Measurements from ENCODE around the gene VSIG10L. TPM values are rescaled to one million over a fixed set of nuclear protein-coding genes. Genes with fewer than 3 reads are reported as not detected.

The VSIG10L gene
- total RNA-seq, 1 experiment from 2014 or later, result 3.3 TPM

DNA sequence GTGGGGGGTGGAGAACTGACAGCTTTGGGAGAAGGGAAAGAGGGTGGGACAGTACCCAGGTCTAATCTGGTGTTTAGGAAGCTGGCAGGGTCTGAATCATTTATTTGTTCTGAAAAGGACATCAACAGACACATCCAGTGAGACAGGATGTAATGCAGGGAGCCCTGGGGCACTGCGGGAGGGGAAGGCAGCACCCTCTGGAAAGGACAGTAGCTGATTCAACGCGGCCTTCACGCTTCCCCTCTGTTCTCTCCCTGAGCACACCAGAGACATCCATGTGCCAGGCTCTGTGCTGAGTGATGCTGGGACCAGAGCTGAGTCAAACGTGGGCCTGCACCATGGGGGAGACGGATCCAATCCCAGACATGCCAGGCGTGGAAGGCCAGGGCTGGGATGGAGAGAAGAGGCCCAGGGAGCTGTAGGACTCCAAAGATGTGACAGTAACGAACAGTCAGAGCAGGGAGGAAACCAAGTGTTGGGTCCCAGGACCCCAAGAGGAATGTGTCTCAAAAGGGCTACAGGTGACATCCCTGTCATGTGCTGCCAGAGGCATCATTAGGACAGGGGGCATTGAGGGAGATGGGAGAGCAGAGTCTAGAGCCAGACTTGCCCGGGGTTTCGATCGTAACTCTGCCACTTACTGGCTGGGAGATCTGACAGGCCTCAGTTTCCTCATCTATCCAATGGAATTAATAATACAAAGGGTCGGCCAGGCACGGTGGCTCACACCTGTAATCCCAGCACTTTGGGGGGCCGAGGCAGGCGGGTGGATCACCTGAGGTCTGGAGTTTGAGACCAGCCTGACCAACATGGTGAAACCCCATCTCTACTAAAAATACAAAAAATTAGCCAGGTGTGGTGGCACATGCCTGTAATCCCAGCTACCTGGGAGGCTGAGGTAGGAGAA, 22.5 kb upstream of the VSIG10L start:
- intact Hi-C loops (cut with micrococcal nuclease; ENCODE audit: unreplicated experiment), result no loop called here
- no peaks in the 10 kb centered on the region for H3K27me3 ChIP-seq (ENCODE audit: control insufficient read depth, insufficient read depth, low read length)
- TF ChIP-seq, protein P1, sequence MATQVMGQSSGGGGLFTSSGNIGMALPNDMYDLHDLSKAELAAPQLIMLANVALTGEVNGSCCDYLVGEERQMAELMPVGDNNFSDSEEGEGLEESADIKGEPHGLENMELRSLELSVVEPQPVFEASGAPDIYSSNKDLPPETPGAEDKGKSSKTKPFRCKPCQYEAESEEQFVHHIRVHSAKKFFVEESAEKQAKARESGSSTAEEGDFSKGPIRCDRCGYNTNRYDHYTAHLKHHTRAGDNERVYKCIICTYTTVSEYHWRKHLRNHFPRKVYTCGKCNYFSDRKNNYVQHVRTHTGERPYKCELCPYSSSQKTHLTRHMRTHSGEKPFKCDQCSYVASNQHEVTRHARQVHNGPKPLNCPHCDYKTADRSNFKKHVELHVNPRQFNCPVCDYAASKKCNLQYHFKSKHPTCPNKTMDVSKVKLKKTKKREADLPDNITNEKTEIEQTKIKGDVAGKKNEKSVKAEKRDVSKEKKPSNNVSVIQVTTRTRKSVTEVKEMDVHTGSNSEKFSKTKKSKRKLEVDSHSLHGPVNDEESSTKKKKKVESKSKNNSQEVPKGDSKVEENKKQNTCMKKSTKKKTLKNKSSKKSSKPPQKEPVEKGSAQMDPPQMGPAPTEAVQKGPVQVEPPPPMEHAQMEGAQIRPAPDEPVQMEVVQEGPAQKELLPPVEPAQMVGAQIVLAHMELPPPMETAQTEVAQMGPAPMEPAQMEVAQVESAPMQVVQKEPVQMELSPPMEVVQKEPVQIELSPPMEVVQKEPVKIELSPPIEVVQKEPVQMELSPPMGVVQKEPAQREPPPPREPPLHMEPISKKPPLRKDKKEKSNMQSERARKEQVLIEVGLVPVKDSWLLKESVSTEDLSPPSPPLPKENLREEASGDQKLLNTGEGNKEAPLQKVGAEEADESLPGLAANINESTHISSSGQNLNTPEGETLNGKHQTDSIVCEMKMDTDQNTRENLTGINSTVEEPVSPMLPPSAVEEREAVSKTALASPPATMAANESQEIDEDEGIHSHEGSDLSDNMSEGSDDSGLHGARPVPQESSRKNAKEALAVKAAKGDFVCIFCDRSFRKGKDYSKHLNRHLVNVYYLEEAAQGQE (IDR thresholded peaks at IDR 0.05; ENCODE audit: insufficient read depth in 1 of 2, low read depth in 2 of 2, low read length in 1 of 2), result no peak
- no peak for TF ChIP-seq POLR2AphosphoS5 (IDR thresholded peaks at IDR 0.05; ENCODE audit: low read depth, low read length)
- no peak for TF ChIP-seq SIN3A (IDR thresholded peaks at IDR 0.05; ENCODE audit: borderline replicate concordance, insufficient read depth, low read depth, low read length)
- no peak for ATAC-seq
- ChIA-PET CTCF (no interaction called here), POLR2A (no interaction called here)
- peaks cover 13% of the 10 kb centered on the region for H3K4me1 ChIP-seq (ENCODE audit: control insufficient read depth, insufficient read depth, low read length)
- DNase-seq (ENCODE audit: low read depth, low spot score), result no peak
- H3K36me3 ChIP-seq (ENCODE audit: control insufficient read depth, insufficient read depth, low read length), result peaks cover 8% of the 10 kb centered on the region; the same call in 1 of the 2 replicates
- in situ Hi-C loops (cut with HindIII; ENCODE audit: low pct_unique_long_range_greater_than_20kb, low sequenced_read_pairs), result no loop called here
- no peak overlapping the region for H3K27ac ChIP-seq (ENCODE audit: low read length)
- no TSS peak for BruUV-seq (replicated peaks)
- H3K4me3 ChIP-seq (ENCODE audit: low read depth in 2 of 2, low read length in 2 of 2), result no peak overlapping the region
- no peaks in the 10 kb centered on the region for H3K9me3 ChIP-seq (ENCODE audit: control insufficient read depth, insufficient read depth, low read depth, low read length)

DNA sequence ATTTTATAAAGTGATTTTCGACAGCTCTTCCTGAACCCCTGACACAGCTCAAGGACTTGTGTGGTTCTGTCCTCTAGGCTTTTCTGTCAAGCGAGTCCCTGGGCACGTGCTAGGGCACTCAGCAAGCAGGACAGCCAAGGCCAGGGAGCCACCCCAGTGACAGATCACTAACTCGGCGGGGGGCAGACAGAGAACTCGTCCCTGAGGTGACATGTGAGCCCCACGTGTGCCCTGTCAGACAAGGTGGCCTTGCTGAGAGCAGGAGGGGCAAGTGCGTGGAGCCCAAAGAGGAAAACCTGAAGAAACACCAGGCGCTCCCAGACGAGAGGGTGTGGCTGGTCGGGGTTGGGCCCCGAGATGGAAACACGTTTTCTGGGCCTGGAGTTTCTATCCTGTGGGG, 19.3 kb upstream of the VSIG10L start:
- H3K36me3 ChIP-seq (ENCODE audit: control insufficient read depth, insufficient read depth, low read length), result peaks cover 5% of the 10 kb centered on the region; the same call in 1 of the 2 replicates
- no peak overlapping the region for H3K4me3 ChIP-seq (ENCODE audit: low read depth in 2 of 2, low read length in 2 of 2)
- DNase-seq (ENCODE audit: low read depth, low spot score) (no peak), ATAC-seq (no peak)
- no peaks in the 10 kb centered on the region for H3K9me3 ChIP-seq (ENCODE audit: control insufficient read depth, insufficient read depth, low read depth, low read length)
- TF ChIP-seq POLR2AphosphoS5 (IDR thresholded peaks at IDR 0.05; ENCODE audit: low read depth, low read length), result no peak
- TF ChIP-seq, protein P1 (IDR thresholded peaks at IDR 0.05; ENCODE audit: insufficient read depth in 1 of 2, low read depth in 2 of 2, low read length in 1 of 2), result no peak
- in situ Hi-C loops (cut with HindIII; ENCODE audit: low pct_unique_long_range_greater_than_20kb, low sequenced_read_pairs), result no loop called here
- no peak overlapping the region for H3K27ac ChIP-seq (ENCODE audit: low read length)
- intact Hi-C loops (cut with micrococcal nuclease; ENCODE audit: unreplicated experiment), result no loop called here
- CTCF ChIA-PET, result no interaction called here
- POLR2A ChIA-PET, result no interaction called here
- H3K27me3 ChIP-seq (ENCODE audit: control insufficient read depth, insufficient read depth, low read length), result no peaks in the 10 kb centered on the region
- peaks cover 9% of the 10 kb centered on the region for H3K4me1 ChIP-seq (ENCODE audit: control insufficient read depth, insufficient read depth, low read length)
- no TSS peak for BruUV-seq (replicated peaks)

DNA sequence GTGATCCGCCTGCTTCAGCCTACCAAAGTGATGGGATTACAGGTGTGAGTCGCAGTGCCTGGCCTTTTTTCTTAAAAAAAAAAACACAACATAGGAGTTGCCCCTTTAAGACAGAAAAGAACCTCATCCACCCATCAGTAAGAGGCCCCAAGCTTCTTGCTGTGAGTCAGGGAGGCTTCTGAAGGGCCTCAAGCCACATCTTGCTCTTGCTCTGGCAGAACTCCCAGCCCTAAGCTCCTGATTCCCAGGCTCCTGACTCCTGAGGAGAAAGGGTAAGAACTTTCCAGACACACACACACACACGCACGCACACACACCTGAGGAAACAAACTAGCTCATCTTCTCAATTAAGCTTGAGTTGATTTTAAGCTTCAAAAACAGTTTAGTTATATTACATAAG, 17.4 kb upstream of the VSIG10L start:
- Histone ChIP-seq H3K9me3 (ENCODE audit: control insufficient read depth, insufficient read depth, low read depth, low read length) (no peaks in the 10 kb centered on the region), H3K36me3 (ENCODE audit: control insufficient read depth, insufficient read depth, low read length) (no peaks in the 10 kb centered on the region), H3K4me1 (ENCODE audit: control insufficient read depth, insufficient read depth, low read length) (peaks cover 4% of the 10 kb centered on the region), H3K27me3 (ENCODE audit: control insufficient read depth, insufficient read depth, low read length) (no peaks in the 10 kb centered on the region), H3K27ac (ENCODE audit: low read length) (no peak overlapping the region), H3K4me3 (ENCODE audit: low read depth in 2 of 2, low read length in 2 of 2) (no peak overlapping the region)
- ATAC-seq (no peak), DNase-seq (ENCODE audit: low read depth, low spot score) (no peak)
- CTCF ChIA-PET, result no interaction called here
- intact Hi-C loops (cut with micrococcal nuclease; ENCODE audit: unreplicated experiment), result no loop called here
- in situ Hi-C loops (cut with HindIII; ENCODE audit: low pct_unique_long_range_greater_than_20kb, low sequenced_read_pairs), result no loop called here
- POLR2A ChIA-PET, result no interaction called here
- BruUV-seq (replicated peaks), result no TSS peak
- TF ChIP-seq TCF7L2 (IDR thresholded peaks at IDR 0.05; ENCODE audit: low read depth, low read length) (no peak), POLR2AphosphoS5 (IDR thresholded peaks at IDR 0.05; ENCODE audit: low read depth, low read length) (no peak), SIN3A (IDR thresholded peaks at IDR 0.05; ENCODE audit: borderline replicate concordance, insufficient read depth, low read depth, low read length) (no peak)
- TF ChIP-seq, protein P2, sequence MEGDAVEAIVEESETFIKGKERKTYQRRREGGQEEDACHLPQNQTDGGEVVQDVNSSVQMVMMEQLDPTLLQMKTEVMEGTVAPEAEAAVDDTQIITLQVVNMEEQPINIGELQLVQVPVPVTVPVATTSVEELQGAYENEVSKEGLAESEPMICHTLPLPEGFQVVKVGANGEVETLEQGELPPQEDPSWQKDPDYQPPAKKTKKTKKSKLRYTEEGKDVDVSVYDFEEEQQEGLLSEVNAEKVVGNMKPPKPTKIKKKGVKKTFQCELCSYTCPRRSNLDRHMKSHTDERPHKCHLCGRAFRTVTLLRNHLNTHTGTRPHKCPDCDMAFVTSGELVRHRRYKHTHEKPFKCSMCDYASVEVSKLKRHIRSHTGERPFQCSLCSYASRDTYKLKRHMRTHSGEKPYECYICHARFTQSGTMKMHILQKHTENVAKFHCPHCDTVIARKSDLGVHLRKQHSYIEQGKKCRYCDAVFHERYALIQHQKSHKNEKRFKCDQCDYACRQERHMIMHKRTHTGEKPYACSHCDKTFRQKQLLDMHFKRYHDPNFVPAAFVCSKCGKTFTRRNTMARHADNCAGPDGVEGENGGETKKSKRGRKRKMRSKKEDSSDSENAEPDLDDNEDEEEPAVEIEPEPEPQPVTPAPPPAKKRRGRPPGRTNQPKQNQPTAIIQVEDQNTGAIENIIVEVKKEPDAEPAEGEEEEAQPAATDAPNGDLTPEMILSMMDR (IDR thresholded peaks at IDR 0.05), result no peak
- TF ChIP-seq, protein P1 (IDR thresholded peaks at IDR 0.05; ENCODE audit: insufficient read depth in 1 of 2, low read depth in 2 of 2, low read length in 1 of 2), result no peak

Measured in Panc1 (cell line).